ENCODE measurements around the gene NEK3.

GRCh38 chr13:52092087-52092486 lies 67.3 kb downstream of the NEK3 start:
- TF ChIP-seq CTCF (IDR thresholded peaks at IDR 0.05), result no peak
- TF ChIP-seq EP300 (IDR thresholded peaks at IDR 0.05), result no peak

Data from upper lobe of left lung (tissue), 4 donors.